ENCODE data around the gene SPOCD1.

DNA sequence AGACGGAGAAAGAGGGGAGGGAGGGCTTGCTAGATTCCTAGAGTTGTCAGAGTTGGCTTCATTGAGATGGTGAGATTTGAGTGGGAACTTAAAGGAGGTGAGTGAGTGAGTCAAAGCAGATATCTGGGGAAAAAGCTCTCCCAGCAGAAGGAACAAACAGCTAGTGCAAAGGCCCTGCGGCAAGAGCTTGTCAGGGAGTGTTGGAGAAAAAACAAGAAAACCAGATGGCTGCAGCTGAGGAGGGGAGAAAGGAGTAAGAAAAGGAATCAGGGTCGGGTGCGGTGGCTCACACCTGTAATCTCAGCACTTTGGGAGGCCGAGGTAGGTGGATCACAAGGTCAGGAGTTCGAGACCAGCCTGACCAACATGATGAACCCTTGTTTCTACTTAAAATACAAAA is 40.3 kb upstream of the SPOCD1 start:
- TF ChIP-seq POLR2A (IDR thresholded peaks at IDR 0.05; ENCODE audit: extremely low read depth, insufficient read length) (no peak), CTCF (IDR thresholded peaks at IDR 0.05; ENCODE audit: low read depth, low read length) (no peak), MYC (IDR thresholded peaks at IDR 0.05; ENCODE audit: low read depth, low read length) (no peak)
- TF ChIP-seq, protein P1, sequence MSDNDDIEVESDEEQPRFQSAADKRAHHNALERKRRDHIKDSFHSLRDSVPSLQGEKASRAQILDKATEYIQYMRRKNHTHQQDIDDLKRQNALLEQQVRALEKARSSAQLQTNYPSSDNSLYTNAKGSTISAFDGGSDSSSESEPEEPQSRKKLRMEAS (IDR thresholded peaks at IDR 0.05; ENCODE audit: low read depth, low read length), result no peak
